ENCODE data around the gene DCXR.

Gene DCXR

GRCh38 chr17:81994593-81995462 lies 42.7 kb downstream of the DCXR start:
- no peak for DNase-seq

- no peak for DNase-seq
These were observed 43.5 kb downstream of the DCXR start for GRCh38 chr17:81993729-81994592.

- no peak for DNase-seq
These were observed 45.0 kb downstream of the DCXR start for GRCh38 chr17:81992306-81993102.

GRCh38 chr17:81991684-81992305 lies 45.7 kb downstream of the DCXR start:
- DNase-seq, result no peak

- no peak for DNase-seq
These were observed 46.4 kb downstream of the DCXR start for GRCh38 chr17:81990836-81991683.

GRCh38 chr17:81987161-81987770 lies 50.2 kb downstream of the DCXR start:
- DNase-seq, result no peak

GRCh38 chr17:81986606-81987005 lies 50.9 kb downstream of the DCXR start:
- DNase-seq, result no peak
